Measurements from ENCODE around the gene PLB1. TPM values are rescaled to one million over a fixed set of nuclear protein-coding genes. Genes with fewer than 3 reads are reported as not detected.

PLB1 gene
- total RNA-seq, 1 experiment from 2014 or later = 0.91 TPM

- DNase-seq (ENCODE audit: low read depth) = no peak
These were observed 94.8 kb downstream of the PLB1 start for GRCh38 chr2:28590496-28591301.

GRCh38 chr2:28591711-28592335, 96.0 kb downstream of the PLB1 start:
- DNase-seq (ENCODE audit: low read depth) = no peak

GRCh38 chr2:28592481-28592880, 96.6 kb downstream of the PLB1 start:
- no peak for DNase-seq (ENCODE audit: low read depth)

GRCh38 chr2:28593160-28593755, 97.4 kb downstream of the PLB1 start:
- no peak for DNase-seq (ENCODE audit: low read depth)

GRCh38 chr2:28594000-28594331, 98.1 kb downstream of the PLB1 start:
- no peak for DNase-seq (ENCODE audit: low read depth)

- peak; percentile 92 for DNase-seq (ENCODE audit: low read depth)
These were observed 98.7 kb downstream of the PLB1 start for GRCh38 chr2:28594332-28595108.

- no peak for DNase-seq (ENCODE audit: low read depth)
These were observed 99.5 kb downstream of the PLB1 start for GRCh38 chr2:28595323-28595722.

- no peak for DNase-seq (ENCODE audit: low read depth)
These were observed 102.6 kb downstream of the PLB1 start for GRCh38 chr2:28598484-28598883.

- DNase-seq (ENCODE audit: low read depth) = no peak
These were observed 104.3 kb downstream of the PLB1 start for GRCh38 chr2:28600181-28600580.

GRCh38 chr2:28601616-28602015, 105.8 kb downstream of the PLB1 start:
- DNase-seq (ENCODE audit: low read depth) = no peak

- DNase-seq (ENCODE audit: low read depth) = no peak
These were observed 106.3 kb downstream of the PLB1 start for GRCh38 chr2:28602136-28602660.

GRCh38 chr2:28602751-28603639, 107.1 kb downstream of the PLB1 start:
- DNase-seq (ENCODE audit: low read depth) = no peak

GRCh38 chr2:28603821-28604220, 108.0 kb downstream of the PLB1 start:
- no peak for DNase-seq (ENCODE audit: low read depth)

GRCh38 chr2:28604284-28604843, 108.5 kb downstream of the PLB1 start:
- DNase-seq (ENCODE audit: low read depth) = no peak

GRCh38 chr2:28606986-28607441, 111.2 kb downstream of the PLB1 start:
- peak; percentile 82 for DNase-seq (ENCODE audit: low read depth)

GRCh38 chr2:28607730-28608499, 112.1 kb downstream of the PLB1 start:
- no peak for DNase-seq (ENCODE audit: low read depth)

GRCh38 chr2:28608500-28609424, 112.9 kb downstream of the PLB1 start:
- DNase-seq (ENCODE audit: low read depth) = no peak

- DNase-seq (ENCODE audit: low read depth) = peak; percentile 98
These were observed 114.8 kb downstream of the PLB1 start for GRCh38 chr2:28610583-28611201.

All from M059J (cell line).